ENCODE data around the gene CSF2RB.

The CSF2RB gene

DNA sequence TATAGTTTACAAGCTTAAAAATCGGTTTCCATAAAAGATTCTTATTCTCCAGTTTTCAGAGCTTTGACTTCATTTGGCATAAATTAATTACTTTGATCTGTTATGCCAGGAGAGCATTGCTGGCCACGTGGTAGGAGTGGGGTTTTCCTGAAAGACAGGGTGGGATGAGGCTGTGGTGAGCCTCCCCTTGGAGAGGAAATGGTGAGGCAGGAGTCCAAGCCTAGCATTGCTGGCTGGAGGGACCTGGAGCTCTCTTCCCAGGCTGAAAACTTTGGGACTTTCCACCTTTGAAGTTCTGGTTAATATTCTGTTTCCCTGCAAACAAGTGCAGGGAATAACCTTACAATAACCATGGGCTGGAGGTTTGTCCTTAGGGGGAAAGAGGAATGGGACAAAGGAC lies 21.1 kb upstream of the CSF2RB start:
- DNase-seq, result no peak

DNA sequence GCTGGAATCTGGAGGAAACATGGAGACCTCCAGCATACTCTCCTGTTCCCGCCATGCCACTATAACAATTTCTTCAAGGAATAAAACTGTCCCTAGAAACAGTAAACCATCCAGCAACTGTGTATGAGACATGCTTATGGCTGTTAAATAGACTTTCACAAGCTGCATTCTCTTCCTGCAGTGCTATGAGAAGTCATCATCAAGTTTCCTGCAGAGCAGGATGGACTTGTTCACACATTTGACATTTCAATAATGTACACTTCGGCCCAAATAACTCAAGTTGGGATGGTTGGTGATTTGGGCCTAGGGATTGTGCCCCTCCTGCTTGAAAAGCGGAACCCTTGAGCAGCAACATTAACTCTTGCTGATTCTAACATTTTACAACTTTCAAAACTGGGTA lies 20.2 kb upstream of the CSF2RB start:
- no peak for DNase-seq

DNA sequence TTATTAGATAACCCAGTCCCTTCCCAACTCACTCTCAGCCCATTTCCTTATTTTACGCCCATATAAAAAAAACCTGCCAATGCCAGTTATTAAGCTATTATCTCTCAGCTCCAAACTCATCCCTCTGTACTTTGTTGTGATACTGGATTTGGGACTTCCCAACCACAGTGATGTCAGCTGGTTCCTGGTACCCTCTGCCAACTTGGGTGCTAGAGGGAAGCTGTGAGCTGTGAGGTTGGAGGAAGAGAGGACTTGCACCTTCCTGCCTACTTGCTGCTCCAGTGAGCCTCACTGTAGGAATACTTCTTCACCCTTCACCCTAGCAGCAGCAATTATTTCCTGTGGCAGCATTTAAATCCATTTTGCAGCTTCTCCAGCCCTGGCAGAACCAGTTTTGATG lies 19.2 kb upstream of the CSF2RB start:
- no peak for DNase-seq

DNA sequence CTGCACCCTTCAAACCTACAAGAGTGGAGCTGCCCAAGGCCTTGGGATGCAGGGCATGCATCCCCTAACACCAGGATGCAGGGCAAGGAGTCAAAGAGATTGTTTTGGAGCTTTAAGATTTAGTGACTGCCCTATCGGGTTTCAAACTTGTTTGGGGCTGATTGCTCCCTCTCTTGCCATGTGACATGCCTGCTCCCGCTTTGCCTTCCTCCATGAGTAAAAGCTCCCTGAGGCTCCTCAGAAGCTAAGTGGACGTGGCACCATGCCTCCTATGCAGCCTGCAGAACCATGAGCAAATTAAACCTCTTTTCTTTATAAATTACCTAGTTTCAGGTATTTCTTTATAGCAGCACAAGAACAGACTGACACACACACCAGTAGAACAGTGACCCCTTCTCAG lies 15.8 kb upstream of the CSF2RB start:
- no peak for DNase-seq

DNA sequence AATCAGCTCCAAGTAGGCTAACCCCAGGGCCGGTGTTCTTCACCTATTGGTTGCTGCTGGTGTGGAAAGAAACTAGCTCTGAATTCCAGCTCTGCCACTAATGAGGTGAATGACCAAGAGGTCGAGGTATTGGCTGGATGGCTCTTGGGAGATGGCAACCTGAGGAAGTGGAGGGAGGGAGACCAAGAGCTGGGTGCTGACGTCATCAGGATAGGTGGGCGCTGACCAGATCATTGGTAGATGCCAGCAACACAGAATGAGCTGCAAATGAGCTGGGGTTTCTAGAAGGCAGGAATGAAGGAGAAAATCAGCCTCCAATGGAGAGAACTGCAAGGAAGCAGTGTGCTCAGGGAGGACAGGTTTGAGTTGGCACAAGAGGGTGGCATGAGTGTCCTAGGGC lies 14.7 kb upstream of the CSF2RB start:
- no peak for DNase-seq

DNA sequence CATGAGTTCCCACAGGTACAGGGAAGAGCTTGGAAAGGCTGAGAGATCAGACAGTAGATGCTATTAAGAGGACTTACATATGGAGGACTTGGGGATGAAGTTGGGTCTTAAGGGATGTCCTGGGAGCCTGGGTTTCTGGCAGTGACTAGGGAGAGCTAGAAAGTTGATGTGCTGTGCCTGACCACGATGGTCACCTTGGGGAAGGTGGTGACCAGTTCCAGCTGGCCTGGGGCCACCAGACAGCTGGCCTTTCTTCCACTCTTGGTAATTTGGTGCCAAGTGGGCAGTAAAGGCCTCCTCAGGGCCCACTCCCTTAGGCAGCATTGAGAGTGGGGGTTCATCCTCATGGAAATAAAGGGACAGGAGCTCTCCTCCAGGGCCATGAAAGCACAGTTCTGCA lies 13.9 kb upstream of the CSF2RB start:
- DNase-seq, result no peak

DNA sequence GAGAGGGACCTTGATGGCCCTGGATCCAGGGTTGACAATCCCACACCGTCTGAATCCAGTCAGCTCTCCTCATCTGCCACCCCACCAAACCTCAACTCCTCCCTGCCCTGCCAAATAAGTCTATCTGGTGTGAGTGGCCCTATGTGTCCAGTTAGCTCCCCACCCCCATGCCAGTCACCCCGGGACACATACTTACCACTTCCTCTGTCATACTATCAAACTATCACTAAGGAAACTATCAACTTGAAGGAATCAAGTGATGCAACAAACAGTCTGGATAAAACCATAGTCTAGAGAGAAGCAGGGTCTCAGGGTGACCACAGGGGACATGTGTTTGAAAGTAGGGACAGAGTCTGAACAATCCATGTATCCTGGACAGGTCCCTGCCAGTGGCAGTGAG lies 13.2 kb upstream of the CSF2RB start:
- DNase-seq, result no peak

DNA sequence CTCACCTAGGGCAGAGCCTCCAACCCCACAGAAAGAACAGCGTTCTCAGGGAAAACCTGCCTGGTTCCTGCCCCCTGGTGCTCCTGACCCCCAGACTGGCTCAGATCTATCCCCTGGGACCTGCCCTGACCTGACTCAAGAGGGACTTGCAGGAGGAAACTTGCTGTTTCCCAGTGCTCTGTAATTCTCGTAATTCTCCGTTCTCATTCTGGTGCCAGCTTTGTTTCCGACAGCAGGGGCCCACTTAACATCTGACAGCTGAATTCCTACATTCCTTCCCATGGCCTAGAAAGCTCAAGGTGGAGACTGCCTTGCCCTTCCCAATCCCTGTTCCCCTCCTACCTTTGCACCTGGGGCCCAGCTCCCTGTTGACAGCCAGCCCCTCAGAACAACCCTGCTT lies 12.5 kb upstream of the CSF2RB start:
- no peak for DNase-seq

DNA sequence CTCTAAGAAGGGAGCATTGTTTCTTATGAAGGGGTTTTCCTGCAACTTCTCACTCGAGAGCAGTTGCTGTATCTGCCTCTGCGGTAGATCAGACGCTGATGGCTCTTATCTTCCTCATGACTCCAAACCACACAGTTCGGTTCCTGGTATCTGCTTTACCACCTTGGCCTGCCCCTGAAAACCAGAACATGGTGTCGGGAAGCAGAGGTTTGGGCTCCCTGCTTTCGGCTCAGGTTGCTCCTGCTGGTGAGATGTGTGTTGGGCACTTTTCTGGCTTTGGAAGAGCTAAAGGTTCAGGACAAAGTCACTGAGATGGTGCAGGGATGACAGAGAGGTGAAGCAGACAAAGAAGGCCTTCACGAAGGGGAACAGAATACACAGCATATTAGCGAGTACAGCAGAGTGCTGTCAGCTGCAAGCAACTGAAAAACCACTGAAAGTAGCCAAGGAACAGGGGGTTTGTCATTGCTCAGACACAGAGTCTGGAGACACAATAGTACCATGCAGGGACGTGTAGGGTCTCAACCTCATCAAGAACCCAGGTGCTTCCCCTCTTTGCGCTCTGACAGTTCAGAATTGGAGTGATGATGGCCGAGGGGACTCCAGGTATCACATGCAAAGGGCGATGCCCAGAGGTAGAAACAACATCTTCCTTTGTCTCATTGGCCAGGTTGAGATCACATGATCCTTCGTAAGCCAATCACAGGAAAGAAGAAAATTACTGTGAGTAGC lies 11.9 kb upstream of the CSF2RB start:
- DNase-seq, result no peak

DNA sequence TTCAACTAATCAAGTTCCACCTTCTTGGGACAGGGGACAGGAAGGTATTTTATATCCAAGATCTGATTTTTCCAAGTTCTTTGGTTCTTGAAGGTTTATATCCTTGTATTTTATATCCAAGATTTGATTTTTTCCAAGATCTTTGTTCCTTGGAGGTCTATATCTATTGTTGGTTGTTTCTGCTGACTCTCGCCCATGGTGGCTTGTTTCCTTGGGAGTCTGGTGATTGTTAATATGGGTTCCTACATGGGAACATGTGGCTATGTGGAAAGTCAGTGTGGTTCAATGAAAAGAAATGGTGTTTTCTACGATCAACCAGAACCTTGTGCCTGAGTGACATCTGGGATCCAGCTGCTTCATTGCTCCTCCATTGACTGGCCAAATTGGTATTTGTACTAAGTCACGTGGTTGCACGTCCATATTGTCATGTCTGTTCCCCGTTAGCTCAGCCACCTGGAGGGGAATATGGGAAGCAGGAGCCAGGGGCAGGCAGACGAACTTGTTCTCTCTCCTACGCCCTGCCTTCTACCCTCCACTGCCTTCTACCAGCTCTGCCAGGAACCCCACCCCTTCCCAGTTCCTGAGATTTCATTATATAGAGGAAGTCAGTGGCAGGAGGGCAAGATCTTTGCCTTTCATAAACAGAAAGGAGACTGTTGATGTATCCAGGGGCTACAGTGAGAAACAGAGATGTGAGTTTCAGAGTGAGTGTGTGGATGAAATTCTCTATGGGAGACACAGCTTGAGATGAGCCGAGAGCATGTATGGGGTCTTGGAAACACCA lies 11.1 kb upstream of the CSF2RB start:
- DNase-seq, result no peak

DNA sequence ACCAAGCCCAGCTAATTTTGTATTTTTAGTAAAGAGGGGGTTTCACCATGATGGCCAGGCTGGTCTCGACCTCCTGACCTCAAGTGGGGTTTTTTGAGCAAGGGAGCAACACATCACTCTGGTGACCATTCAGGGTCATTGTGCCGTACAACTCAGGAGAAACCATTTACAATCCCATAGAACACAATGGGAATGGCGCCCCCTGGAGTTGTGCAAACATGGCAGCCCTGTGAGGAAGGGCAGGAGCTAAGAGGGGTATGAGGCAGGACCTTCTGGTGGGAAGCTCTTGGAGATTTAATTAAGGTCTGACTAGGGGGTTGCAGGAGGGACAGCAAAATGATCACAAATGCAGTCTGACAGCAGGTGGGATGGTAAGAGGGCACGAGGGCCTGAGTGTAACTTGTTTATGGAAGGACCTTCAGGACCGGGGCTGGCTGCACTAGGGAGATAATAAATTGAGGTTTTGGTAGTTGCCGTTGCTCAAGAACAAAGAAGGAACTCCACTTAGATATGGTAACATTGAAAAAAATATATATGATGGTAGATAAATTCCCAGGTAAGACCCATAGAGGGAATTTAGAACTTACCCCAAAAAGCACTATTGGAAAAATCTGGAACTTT lies 9.1 kb upstream of the CSF2RB start:
- DNase-seq, result no peak

DNA sequence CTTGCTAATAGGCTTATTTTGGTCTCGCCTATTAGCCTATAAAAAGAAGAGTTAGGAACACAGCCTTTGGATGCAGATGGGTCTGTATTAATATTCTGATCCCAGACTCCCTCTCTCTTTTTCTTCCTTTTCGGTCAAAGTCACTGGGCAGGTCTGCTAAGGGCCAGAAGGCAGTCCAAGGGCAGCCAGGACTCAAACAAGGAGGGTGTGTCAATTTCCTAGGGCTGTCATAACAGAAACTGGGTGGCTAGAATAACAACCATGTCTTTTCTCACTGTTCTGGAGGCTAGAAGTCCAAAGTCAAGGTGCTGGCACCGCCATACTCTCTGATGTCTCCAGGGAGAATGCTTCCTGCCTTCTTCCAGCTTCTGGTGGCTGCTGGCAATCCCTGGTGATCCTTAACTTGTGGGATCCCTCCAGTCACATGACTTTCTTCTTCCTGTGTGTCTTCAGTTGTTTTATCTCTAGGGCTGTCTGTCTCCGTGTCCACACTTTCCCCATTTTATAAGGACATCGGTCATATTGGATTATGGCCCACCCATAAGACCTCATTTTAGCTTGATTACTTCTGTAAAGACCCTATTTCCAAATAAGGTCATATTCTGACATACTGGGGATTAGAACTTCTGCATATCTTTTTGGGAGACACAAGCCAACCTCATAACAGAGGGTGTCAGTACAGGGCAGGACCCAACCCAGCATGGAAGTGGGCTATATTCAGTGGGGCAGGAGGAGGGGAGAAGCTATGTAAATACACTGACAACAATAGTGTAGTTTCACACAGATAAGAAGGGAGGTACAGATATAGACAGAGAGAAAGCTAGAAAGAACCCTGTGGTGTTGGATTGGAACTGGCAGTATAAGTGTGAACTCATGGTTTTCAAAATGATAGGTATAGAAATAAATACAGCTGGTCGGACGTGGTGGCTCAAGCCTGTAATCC lies 5.9 kb upstream of the CSF2RB start:
- no peak for DNase-seq

DNA sequence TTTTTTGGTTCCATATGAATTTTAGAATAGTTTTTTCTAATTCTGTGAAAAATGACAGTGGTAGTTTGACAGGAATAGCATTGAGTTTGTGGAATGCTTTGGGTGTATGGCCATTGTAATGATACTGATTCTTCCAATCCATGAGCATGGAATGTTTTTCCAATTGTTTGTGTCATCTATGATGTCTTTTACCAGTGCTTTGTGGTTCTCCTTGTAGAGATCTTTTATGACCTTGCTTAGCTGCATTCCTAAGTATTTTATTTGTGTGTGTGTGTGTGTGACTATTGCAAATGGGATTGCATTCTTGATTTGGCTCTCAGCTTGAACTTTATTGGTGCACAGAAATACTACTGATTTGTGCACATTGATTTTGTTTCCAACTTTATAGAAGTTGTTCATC lies 3.0 kb upstream of the CSF2RB start:
- no peak for DNase-seq

DNA sequence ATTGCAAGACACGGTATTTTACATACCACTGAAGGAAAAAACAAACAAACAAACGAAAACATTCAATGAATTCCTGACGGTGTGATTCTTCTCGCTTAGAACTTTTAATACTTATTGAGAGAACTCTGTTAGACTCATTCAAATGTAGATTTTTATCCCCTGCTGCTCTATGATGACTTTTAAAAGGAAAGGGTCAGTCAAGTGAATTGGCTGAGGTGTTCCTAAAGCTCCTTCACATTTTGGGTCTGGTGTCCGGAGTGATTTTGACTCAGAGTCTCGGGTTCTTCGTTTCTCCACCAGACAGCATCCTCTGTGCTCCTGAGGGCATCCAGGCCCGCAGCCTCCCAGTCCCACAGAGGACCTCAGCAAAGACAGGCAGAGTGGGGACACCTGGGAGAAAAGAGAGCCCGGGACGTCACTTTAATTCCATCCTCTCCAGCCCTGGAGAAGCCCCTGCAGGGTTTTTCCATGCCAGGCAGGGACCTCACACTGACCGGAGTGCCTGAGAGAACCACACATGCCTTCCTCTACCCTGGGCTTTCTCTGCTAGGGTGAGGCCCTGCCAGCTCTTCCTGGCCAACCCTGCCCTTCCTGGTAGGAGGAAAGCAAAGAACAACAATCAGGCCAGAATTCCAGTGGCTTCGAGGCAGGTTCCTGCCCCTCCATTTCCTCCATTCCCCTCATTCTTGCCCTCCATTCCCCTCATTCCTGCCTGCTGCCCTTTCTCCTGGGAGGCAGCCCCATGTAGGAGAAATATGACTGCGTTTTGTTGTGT lies 1.4 kb upstream of the CSF2RB start:
- DNase-seq, result no peak

DNA sequence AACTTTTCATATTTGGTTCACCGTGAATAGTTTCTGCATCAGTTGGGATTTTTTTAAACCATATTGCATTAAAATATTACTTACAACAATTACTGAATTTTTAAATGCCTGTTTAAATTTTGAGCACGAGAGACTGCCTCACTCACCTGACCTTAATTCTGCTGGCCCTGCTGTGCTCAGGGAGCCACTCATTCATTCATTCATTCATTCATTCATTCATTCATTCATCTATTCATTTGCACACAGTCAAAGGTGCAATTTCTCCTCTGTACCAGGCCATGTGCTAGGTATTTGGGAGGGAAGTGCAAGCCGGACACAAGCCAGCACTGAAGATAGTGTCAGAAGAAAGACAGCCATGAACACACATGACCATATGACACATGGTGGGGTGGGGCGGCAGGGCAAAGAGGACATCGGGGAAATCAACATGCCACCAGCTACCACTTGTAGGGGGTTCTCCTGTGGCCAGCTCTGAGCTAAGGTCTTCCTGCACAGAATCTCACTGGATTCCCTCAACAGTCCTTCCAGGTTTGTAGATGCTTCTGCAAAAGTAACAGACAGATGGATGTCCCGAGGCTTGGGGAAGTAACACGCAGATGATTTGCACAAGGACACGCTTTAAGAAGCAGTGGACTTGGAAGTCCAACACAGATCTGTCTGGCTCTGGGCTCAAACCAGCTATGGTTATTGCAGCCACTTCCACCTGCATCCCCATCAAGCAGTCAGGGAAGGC lies 568 bp upstream of the CSF2RB start:
- DNase-seq, result no peak

DNA sequence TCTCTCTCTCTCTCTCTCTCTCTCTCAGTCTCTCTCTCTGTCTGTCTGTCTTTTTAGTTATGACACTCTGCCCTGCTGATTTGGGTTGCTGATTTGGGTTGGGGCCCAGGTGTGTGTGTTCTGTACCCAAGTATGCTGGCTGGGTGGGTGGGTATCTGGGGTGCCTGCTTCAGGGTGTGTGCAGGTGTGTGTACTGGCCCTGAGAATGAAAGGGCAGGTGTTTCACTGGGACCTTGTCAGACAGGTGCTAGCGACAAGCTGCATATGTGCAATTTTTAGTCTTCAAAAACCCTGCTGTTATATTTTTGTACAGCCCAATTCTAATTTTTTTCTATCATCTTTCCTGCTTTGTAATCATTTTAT lies 943 bp downstream of the CSF2RB start:
- no peak for DNase-seq

DNA sequence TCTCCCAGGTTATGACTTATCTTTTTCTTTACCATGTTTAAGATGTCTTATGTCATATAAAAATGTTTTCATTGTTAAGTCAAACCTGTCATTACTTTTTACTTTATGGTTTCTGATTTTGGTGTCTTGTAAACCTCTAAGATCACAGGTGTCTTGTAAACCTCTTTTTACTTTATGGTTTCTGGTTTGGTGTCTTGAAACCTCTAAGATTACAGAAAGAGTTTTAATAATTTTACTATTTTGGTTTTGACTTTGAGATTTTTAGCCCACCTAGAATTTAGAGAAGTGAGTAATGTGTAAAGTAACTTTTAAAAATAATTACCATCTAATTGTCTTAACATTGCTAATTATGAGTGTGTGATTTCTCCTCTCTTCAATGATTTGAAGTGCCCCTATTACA lies 2.6 kb downstream of the CSF2RB start:
- no peak for DNase-seq

DNA sequence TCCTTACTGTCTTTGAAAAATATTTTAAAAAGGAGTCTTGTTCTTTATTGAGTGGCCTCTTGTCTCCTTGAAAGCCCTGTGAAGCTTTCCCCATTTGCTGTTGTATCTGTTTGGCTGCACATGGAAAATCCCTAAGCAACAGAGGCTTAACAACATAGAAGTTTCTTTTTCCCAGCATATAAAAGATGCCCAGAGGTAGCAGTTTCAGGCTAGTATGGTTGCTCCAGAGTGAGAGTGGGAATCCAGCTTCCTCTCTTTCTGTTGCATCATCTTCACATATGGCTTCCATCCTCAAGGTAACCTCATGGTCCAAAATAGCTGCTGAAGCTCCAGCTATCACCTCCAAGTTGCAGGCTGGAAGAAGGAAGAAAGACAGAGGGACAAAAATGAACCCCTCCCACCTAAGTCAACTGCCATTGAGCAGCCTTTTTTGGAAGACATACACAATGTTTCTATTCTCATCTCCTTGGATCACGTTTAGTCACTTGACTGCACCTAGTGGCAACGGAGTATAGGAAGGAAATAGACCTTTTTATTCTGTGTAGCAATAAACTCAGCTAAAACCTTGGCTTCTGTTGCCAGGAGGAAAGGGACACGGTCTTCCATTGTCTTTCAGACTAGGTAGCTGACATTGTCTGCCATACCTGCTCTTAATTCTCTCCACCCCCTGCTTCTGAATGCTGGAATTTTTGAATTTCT lies 5.3 kb downstream of the CSF2RB start:
- DNase-seq, result no peak

DNA sequence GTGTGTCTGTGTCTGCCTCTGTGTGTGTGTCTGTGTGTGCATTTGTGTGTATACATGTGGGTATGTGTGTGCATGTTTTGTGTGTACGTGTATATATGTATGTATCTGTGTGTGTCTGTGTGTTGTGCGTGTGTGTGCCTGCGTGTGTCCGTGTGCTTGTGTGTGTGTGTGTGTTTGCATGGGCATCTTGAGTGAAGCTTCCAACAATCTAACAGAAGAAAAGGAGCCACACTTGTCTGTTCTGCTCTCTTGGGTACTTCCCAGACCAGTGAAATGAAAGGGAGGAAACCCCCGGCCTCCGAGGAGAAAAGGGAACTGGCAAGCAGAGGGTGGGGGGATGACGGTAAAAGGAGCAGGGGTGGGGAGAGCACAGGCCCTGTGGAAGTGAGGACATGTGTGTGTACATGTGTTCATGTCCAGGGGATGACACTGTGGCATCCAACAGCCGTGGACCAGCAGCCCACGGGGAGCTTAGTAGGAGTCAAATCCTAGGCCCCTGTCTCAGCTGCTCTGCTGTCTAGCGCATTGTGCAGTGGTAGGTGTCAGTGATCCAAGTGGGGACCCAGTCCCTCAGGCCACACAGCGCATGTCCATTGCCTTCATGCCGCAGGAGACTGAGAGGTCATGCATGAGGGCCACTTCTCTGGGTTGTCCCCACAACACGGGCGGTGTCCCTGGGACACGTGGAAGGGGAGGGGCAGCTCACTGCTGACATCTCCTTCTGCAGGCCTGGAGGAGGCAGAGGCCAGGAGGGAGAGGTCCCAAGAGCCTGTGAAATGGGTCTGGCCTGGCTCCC lies 8.1 kb downstream of the CSF2RB start:
- DNase-seq, result no peak

DNA sequence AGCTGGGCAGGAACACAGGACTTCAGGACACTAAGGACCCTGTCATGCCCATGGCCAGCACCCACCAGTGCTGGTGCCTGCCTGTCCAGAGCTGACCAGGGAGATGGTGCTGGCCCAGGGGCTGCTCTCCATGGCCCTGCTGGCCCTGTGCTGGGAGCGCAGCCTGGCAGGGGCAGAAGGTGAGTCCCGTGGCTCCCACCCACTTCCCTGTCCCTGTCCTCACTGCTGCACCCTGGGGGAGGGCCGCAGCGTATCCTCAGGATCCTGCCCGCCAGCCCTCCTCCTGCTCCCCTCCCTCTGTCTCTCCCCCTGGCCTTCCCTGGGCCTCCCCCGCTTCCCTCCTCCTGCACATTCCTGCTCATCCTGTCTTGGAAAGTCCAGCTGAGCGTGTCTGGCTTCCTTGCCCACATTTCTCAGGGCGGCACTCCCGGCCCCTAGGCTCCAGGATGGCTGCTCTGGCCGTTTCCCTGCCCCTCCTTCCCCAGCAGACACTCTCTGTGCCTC lies 8.7 kb downstream of the CSF2RB start:
- no peak for DNase-seq

Measured in cerebellar nuclear complex (tissue), 1 donor.